Inferior parietal cortex (tissue), 1 donor: ENCODE results near the gene F5.
"Not testable (repeated sequence)": the region's sequence is repeated elsewhere in the genome, so short reads cannot be mapped to it uniquely, and the experiment has no call there.

ENCODE experiments used
- DNase-seq: peaks from one replicate; pipeline ENCODE4 v3.0.0-alpha.2; 2016; ENCODE audit errors: extremely low spot score

Gene F5

GRCh38 chr1:169509354-169509753 is 76.9 kb downstream of the F5 start:
- DNase-seq: no peak

GRCh38 chr1:169508432-169509338 is 77.6 kb downstream of the F5 start:
- DNase-seq: no peak

- DNase-seq: no peak
Measured at GRCh38 chr1:169507413-169507812, 78.9 kb downstream of the F5 start.

- DNase-seq: not testable (repeated sequence)
Measured at GRCh38 chr1:169503601-169504000, 82.7 kb downstream of the F5 start.

- no peak for DNase-seq
Measured at GRCh38 chr1:169499807-169500206, 86.5 kb downstream of the F5 start.

GRCh38 chr1:169497317-169497716 is 89.0 kb downstream of the F5 start:
- DNase-seq: no peak

GRCh38 chr1:169495916-169496315 is 90.4 kb downstream of the F5 start:
- DNase-seq: no peak

GRCh38 chr1:169495046-169495775 is 91.1 kb downstream of the F5 start:
- DNase-seq: no peak

- no peak for DNase-seq
Measured at GRCh38 chr1:169494343-169494742, 91.9 kb downstream of the F5 start.

- no peak for DNase-seq
Measured at GRCh38 chr1:169493251-169493650, 93.0 kb downstream of the F5 start.

- no peak for DNase-seq
Measured at GRCh38 chr1:169491845-169492281, 94.4 kb downstream of the F5 start.

GRCh38 chr1:169488157-169488556 is 98.1 kb downstream of the F5 start:
- no peak for DNase-seq

- no peak for DNase-seq
Measured at GRCh38 chr1:169487561-169487960, 98.7 kb downstream of the F5 start.

GRCh38 chr1:169487133-169487532 is 99.1 kb downstream of the F5 start:
- no peak for DNase-seq

- peak; percentile 48 for DNase-seq
Measured at GRCh38 chr1:169486281-169487051, 99.8 kb downstream of the F5 start.

GRCh38 chr1:169485431-169486280 is 100.6 kb downstream of the F5 start, which contains the start of gene SLC19A2:
TSS of gene SLC19A2 (minus strand) at chr1:169485944. CDS start at chr1:169485766, 178 bp downstream.
- peak; percentile 98 for DNase-seq

GRCh38 chr1:169484683-169485430 is 101.4 kb downstream of the F5 start:
- DNase-seq: peak; percentile 49

GRCh38 chr1:169484101-169484500 is 102.2 kb downstream of the F5 start:
- no peak for DNase-seq

GRCh38 chr1:169483500-169483966 is 102.7 kb downstream of the F5 start:
- peak; percentile 45 for DNase-seq
